Parathyroid adenoma (tissue), 2 donors: ENCODE data around the gene CRHR2.

ENCODE experiments used
- H2AFZ ChIP-seq: fragments of 300-600 bp; sonication (generic); one replicate; pipeline ENCODE4 v1.7.0; 2017; ENCODE audit warnings: antibody characterized with exemption, mild to moderate bottlenecking
- H3K27ac ChIP-seq: fragments of 300-600 bp; sonication (generic); one replicate; pipeline ENCODE4 v1.7.0; 2017
- H3K27me3 ChIP-seq: fragments of 300-600 bp; sonication (generic); one replicate; pipeline ENCODE4 v1.7.0; 2017; ENCODE audit warnings: low read length; ENCODE audit not compliant: control insufficient read depth, insufficient read depth
- H3K36me3 ChIP-seq: fragments of 300-600 bp; sonication (generic); one replicate; pipeline ENCODE4 v1.7.0; 2017; ENCODE audit warnings: low read length; ENCODE audit not compliant: control insufficient read depth, insufficient read depth
- H3K4me1 ChIP-seq: fragments of 300-600 bp; sonication (generic); one replicate; pipeline ENCODE4 v1.7.0; 2017; ENCODE audit warnings: control low read depth
- H3K4me2 ChIP-seq: fragments of 300-600 bp; sonication (generic); one replicate; pipeline ENCODE4 v1.7.0; 2017; ENCODE audit warnings: low read length
- H3K4me3 ChIP-seq: fragments of 300-600 bp; sonication (generic); one replicate; pipeline ENCODE4 v1.7.0; 2017; ENCODE audit warnings: low read depth, low read length
- H3K79me2 ChIP-seq: fragments of 300-600 bp; sonication (generic); one replicate; pipeline ENCODE4 v1.7.0; 2017; ENCODE audit warnings: control low read depth
- H3K9ac ChIP-seq: fragments of 300-600 bp; sonication (generic); one replicate; pipeline ENCODE4 v1.7.0; 2017; ENCODE audit warnings: mild to moderate bottlenecking
- H3K9me3 ChIP-seq: fragments of 300-600 bp; sonication (generic); one replicate; pipeline ENCODE4 v1.7.0; 2017; ENCODE audit warnings: low read length; ENCODE audit not compliant: control insufficient read depth
- CTCF ChIP-seq: fragments of 300-600 bp; sonication (generic); IDR thresholded peaks from one replicate; pipeline ENCODE4 v1.7.0; 2017; ENCODE audit warnings: antibody characterized with exemption, mild to moderate bottlenecking
- donor health status: primary hyperparathyroidism.

Gene CRHR2

GRCh38 chr7:30681331-30681797, 892 bp downstream of the CRHR2 start:
- Histone ChIP-seq H3K9ac (no peak overlapping the region), H3K79me2 (no peaks in the 10 kb centered on the region), H3K4me1 (peaks cover 6% of the 10 kb centered on the region), H3K27ac (no peak overlapping the region), H3K9me3 (no peaks in the 10 kb centered on the region), H3K36me3 (no peaks in the 10 kb centered on the region), H3K27me3 (no peaks in the 10 kb centered on the region), H3K4me3 (no peak overlapping the region), H2AFZ (peak overlapping the region; percentile 61), H3K4me2 (peak overlapping the region; percentile 69)
- no peak for TF ChIP-seq CTCF

- Histone ChIP-seq H3K4me3 (no peak overlapping the region), H3K27me3 (no peaks in the 10 kb centered on the region), H3K27ac (no peak overlapping the region), H3K9ac (no peak overlapping the region), H3K9me3 (no peaks in the 10 kb centered on the region), H2AFZ (no peak overlapping the region), H3K36me3 (no peaks in the 10 kb centered on the region), H3K79me2 (no peaks in the 10 kb centered on the region), H3K4me1 (peaks cover 6% of the 10 kb centered on the region), H3K4me2 (no peak overlapping the region)
- TF ChIP-seq CTCF: no peak
Measured at GRCh38 chr7:30679664-30680063, 2.6 kb downstream of the CRHR2 start.

- H2AFZ ChIP-seq: no peak overlapping the region
- no peak overlapping the region for H3K4me3 ChIP-seq
- H3K4me2 ChIP-seq: no peak overlapping the region
- H3K4me1 ChIP-seq: peaks cover 6% of the 10 kb centered on the region
- H3K9ac ChIP-seq: no peak overlapping the region
- no peak overlapping the region for H3K27ac ChIP-seq
- H3K27me3 ChIP-seq: no peaks in the 10 kb centered on the region
- no peaks in the 10 kb centered on the region for H3K9me3 ChIP-seq
- no peak for TF ChIP-seq CTCF
- no peaks in the 10 kb centered on the region for H3K36me3 ChIP-seq
- no peaks in the 10 kb centered on the region for H3K79me2 ChIP-seq
Measured at GRCh38 chr7:30678805-30679204, 3.5 kb downstream of the CRHR2 start.

- Histone ChIP-seq H3K27me3 (no peaks in the 10 kb centered on the region), H2AFZ (no peak overlapping the region), H3K9me3 (no peaks in the 10 kb centered on the region), H3K4me2 (no peak overlapping the region), H3K4me1 (no peaks in the 10 kb centered on the region), H3K79me2 (no peaks in the 10 kb centered on the region), H3K9ac (no peak overlapping the region), H3K4me3 (no peak overlapping the region), H3K27ac (no peak overlapping the region), H3K36me3 (no peaks in the 10 kb centered on the region)
- no peak for TF ChIP-seq CTCF
Measured at GRCh38 chr7:30674876-30675275, 7.4 kb downstream of the CRHR2 start.

GRCh38 chr7:30674420-30674819, 7.8 kb downstream of the CRHR2 start:
- no peak overlapping the region for H3K9ac ChIP-seq
- H3K4me2 ChIP-seq: no peak overlapping the region
- H3K36me3 ChIP-seq: no peaks in the 10 kb centered on the region
- no peak overlapping the region for H2AFZ ChIP-seq
- H3K9me3 ChIP-seq: no peaks in the 10 kb centered on the region
- no peak overlapping the region for H3K27ac ChIP-seq
- H3K79me2 ChIP-seq: no peaks in the 10 kb centered on the region
- no peaks in the 10 kb centered on the region for H3K27me3 ChIP-seq
- no peaks in the 10 kb centered on the region for H3K4me1 ChIP-seq
- no peak overlapping the region for H3K4me3 ChIP-seq
- TF ChIP-seq CTCF: no peak
